ENCODE data around the gene DPRX. TPM values are rescaled to one million over a fixed set of nuclear protein-coding genes. Genes with fewer than 3 reads are reported as not detected.
A peak's percentile ranks its signal among the peaks of the same experiment; 100 is the strongest.

DPRX gene
- total RNA-seq (not detected), polyA plus RNA-seq (not detected)

DNA sequence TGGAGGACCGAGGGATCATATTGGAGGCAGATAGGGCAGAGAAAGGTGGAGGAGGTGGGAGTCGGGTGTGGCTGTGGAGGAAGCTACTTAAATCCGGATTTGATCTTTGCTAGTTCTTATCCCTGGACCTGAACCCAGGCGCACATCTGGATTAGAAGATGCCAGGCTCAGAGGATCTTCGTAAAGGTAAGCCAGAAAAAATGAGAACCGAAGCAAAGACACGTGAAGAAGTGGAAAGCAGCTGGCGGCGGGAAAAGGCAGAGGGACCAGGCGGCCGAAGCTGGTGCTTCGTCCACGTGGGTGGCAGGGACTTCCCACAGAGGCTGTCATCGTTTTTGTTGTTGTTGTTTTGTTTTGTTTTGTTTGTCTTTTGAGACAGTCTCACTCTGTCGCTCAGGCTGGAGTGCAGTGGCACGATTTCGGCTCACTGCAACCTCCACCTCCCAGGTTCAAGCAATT is at the start of gene DPRX:
Gene DPRX (plus strand): TSS at position 51 of the 459 bp plus-strand sequence. CDS start 108 bp downstream, at position 159.
- 91% methylated on average over 17 of the region's 17 CpGs for WGBS
- Histone ChIP-seq H3K4me3 (ENCODE audit: low read depth, low read length) (no peak within 1 kb of the TSS), H3K27ac (ENCODE audit: low read depth) (no peak within 1 kb of the TSS), H3K36me3 (ENCODE audit: insufficient read depth) (no peaks in the 10 kb centered on the region), H3K4me1 (ENCODE audit: insufficient read depth) (no peaks in the 10 kb centered on the region)
- DNase-seq (ENCODE audit: extremely low spot score) = no peak

DNA sequence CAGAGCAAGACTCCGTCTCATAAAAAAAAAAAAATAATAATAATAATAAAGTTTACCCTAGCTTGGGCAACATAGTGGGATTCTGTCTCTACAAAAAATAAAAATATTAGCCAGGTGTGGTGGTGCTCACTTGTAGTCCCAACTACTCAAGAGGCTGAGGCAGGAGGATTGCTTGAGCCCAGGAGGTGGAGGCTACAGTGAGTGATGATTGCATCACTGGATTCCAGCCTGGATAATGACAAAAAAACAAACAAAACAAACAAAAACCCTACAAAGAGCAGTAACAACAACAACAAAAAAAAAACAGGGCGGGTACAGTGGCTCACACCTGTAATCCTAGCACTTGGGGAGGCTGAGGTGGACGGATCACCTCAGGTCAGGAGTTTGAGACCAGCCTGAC is 48.6 kb upstream of the DPRX start:
- H3K4me1 ChIP-seq (ENCODE audit: insufficient read depth) = no peaks in the 10 kb centered on the region
- DNase-seq (ENCODE audit: extremely low spot score) = no peak
- no peaks in the 10 kb centered on the region for H3K36me3 ChIP-seq (ENCODE audit: insufficient read depth)
- no peak overlapping the region for H3K4me3 ChIP-seq (ENCODE audit: low read depth, low read length)
- no peak overlapping the region for H3K27ac ChIP-seq (ENCODE audit: low read depth)
- WGBS = 93% methylated on average over 3 of the region's 3 CpGs

DNA sequence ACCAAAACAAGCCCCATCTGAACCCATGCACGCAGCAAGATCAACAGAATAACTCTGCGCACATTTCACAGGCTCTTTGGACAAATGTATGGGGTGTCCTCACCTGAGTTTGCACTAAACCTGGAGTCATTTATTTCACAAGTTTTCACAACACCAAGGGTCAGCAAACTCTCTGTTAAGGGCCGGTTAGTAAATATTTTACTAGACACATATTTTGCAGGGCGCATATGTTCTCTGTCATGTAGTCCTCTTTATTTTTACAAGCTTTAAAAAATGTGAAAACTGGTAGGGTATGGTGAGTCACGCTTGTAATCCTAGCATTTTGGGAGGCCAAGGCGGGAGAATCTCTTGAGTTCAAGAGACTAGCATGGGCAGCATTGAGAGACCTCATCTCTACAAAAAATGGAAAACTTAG is 45.5 kb upstream of the DPRX start:
- no peak overlapping the region for H3K4me3 ChIP-seq (ENCODE audit: low read depth, low read length)
- H3K27ac ChIP-seq (ENCODE audit: low read depth) = no peak overlapping the region
- WGBS = 69% methylated on average over 6 of the region's 6 CpGs
- H3K4me1 ChIP-seq (ENCODE audit: insufficient read depth) = peaks cover 2% of the 10 kb centered on the region
- H3K36me3 ChIP-seq (ENCODE audit: insufficient read depth) = no peaks in the 10 kb centered on the region
- DNase-seq (ENCODE audit: extremely low spot score) = no peak

GRCh38 chr19:53594811-53595509 is 36.8 kb upstream of the DPRX start:
- no peak overlapping the region for H3K27ac ChIP-seq (ENCODE audit: low read depth)
- DNase-seq (ENCODE audit: extremely low spot score) = no peak
- no peaks in the 10 kb centered on the region for H3K4me1 ChIP-seq (ENCODE audit: insufficient read depth)
- no peaks in the 10 kb centered on the region for H3K36me3 ChIP-seq (ENCODE audit: insufficient read depth)
- H3K4me3 ChIP-seq (ENCODE audit: low read depth, low read length) = no peak overlapping the region
- WGBS = 60% methylated on average over 14 of the region's 14 CpGs

DNA sequence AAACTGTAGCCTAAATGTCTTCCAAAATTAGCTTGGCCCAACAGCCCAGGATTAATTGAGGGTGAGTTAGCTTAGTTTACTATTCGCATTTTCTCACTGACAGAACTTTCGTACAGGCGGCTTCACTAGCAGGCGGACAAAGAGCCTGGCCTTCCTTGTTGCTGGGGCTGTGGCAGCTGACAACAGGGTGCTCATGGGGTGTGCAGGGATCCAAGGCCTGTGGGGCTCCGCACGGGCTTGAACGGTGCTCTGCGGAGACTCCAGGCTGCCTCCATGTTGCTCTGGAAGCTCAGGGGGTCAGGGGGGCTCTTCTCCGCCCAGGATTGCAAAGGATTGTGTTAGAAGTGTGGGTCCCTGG is 36.3 kb upstream of the DPRX start:
- DNase-seq (ENCODE audit: extremely low spot score) = no peak
- H3K4me3 ChIP-seq (ENCODE audit: low read depth, low read length) = no peak overlapping the region
- H3K27ac ChIP-seq (ENCODE audit: low read depth) = no peak overlapping the region
- no peaks in the 10 kb centered on the region for H3K4me1 ChIP-seq (ENCODE audit: insufficient read depth)
- no peaks in the 10 kb centered on the region for H3K36me3 ChIP-seq (ENCODE audit: insufficient read depth)
- 66% methylated on average over 9 of the region's 9 CpGs for WGBS

- DNase-seq (ENCODE audit: extremely low spot score) = no peak
- Histone ChIP-seq H3K27ac (ENCODE audit: low read depth) (no peak overlapping the region), H3K4me1 (ENCODE audit: insufficient read depth) (no peaks in the 10 kb centered on the region), H3K36me3 (ENCODE audit: insufficient read depth) (no peaks in the 10 kb centered on the region), H3K4me3 (ENCODE audit: low read depth, low read length) (no peak overlapping the region)
- WGBS = 77% methylated on average over 9 of the region's 9 CpGs
Observed at GRCh38 chr19:53596056-53596455, 35.7 kb upstream of the DPRX start.

DNA sequence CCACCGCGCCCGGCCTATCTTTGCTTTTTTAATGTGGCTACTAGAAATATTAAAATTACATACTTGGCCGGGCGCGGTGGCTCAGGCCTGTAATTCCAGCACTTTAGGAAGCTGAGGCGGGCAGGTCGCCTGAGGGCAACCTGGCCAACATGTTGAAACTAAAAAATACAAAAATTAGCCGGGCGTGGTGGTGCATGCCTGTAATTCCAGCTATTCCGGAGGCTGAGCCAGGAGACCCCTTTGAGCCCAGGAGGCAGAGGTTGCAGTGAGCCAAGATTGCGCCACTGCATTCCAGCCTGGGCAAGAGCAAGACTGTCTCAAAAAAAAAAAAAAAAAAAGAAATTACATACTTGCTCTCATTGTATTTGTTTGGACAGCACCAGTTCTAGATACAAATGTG is 34.8 kb upstream of the DPRX start:
- 82% methylated on average over 12 of the region's 12 CpGs for WGBS
- Histone ChIP-seq H3K36me3 (ENCODE audit: insufficient read depth) (no peaks in the 10 kb centered on the region), H3K4me1 (ENCODE audit: insufficient read depth) (no peaks in the 10 kb centered on the region), H3K4me3 (ENCODE audit: low read depth, low read length) (no peak overlapping the region), H3K27ac (ENCODE audit: low read depth) (no peak overlapping the region)
- no peak for DNase-seq (ENCODE audit: extremely low spot score)

DNA sequence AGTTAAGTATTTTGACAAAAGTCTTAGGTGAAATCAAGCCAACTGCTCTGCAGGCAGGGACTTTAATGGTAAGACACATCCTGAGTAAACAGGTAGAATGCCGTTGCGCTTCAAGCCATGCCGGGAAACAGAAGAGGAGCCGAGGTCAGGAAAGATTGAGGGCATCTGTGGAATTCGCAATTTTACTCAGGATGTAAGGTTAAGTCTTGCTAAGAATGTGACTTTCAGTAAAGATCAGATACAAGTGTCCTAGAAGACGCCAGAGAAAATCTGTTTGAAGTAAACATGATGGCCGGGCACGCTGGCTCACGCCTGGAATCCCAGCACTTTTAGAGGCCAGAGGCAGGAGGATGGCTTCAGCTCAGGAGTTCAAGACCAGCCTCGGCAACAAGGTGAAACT is 33.4 kb upstream of the DPRX start:
- WGBS = 62% methylated on average over 10 of the region's 10 CpGs
- no peak overlapping the region for H3K4me3 ChIP-seq (ENCODE audit: low read depth, low read length)
- H3K4me1 ChIP-seq (ENCODE audit: insufficient read depth) = no peaks in the 10 kb centered on the region
- DNase-seq (ENCODE audit: extremely low spot score) = no peak
- no peaks in the 10 kb centered on the region for H3K36me3 ChIP-seq (ENCODE audit: insufficient read depth)
- H3K27ac ChIP-seq (ENCODE audit: low read depth) = no peak overlapping the region

DNA sequence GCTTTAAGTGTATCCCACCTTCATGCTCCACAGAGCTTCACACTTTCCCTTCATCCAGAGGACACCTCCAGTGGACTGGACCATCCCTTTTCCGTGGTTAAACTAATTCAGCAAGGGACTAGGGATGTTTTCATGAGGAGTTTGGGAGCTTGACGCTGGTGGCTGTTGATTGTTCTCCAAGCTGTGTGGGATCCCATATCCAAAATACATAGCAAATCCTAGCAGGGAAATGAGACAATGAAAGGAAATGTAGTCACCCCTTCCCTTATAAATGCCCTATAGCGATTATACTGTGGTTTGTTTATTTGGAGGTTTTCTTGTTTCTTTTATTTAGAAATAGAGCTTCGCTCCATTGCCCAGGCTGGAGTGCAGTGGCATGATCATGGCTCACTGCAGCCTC is 31.6 kb upstream of the DPRX start:
- Histone ChIP-seq H3K36me3 (ENCODE audit: insufficient read depth) (no peaks in the 10 kb centered on the region), H3K4me3 (ENCODE audit: low read depth, low read length) (no peak overlapping the region), H3K27ac (ENCODE audit: low read depth) (no peak overlapping the region), H3K4me1 (ENCODE audit: insufficient read depth) (no peaks in the 10 kb centered on the region)
- DNase-seq (ENCODE audit: extremely low spot score) = no peak
- 78% methylated on average over 4 of the region's 4 CpGs for WGBS

DNA sequence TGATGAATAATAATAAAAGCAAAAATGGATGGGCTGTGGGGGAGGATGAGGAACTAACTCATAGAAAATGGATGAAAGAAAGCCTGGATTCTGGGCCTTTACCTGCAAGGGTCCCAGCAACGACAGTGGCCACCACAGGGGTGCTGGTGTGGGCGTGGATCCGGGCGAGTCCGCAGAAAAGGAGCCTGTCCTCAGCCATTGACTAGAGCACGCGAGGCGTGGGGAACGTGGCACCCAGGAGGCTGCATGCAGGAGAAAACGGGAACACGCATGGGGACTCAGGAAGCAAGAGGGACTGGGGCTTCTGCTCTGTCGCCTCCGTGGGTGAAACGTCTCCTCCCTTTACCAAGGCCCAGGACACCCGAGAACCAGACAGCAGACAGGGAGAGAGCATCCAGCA is 25.8 kb upstream of the DPRX start:
- no peaks in the 10 kb centered on the region for H3K4me1 ChIP-seq (ENCODE audit: insufficient read depth)
- H3K36me3 ChIP-seq (ENCODE audit: insufficient read depth) = no peaks in the 10 kb centered on the region
- no peak overlapping the region for H3K4me3 ChIP-seq (ENCODE audit: low read depth, low read length)
- H3K27ac ChIP-seq (ENCODE audit: low read depth) = no peak overlapping the region
- DNase-seq (ENCODE audit: extremely low spot score) = no peak
- WGBS = 85% methylated on average over 15 of the region's 15 CpGs

GRCh38 chr19:53608381-53608780 is 23.4 kb upstream of the DPRX start:
- H3K4me3 ChIP-seq (ENCODE audit: low read depth, low read length) = no peak overlapping the region
- WGBS = 89% methylated on average over 12 of the region's 12 CpGs
- H3K36me3 ChIP-seq (ENCODE audit: insufficient read depth) = no peaks in the 10 kb centered on the region
- H3K27ac ChIP-seq (ENCODE audit: low read depth) = no peak overlapping the region
- no peaks in the 10 kb centered on the region for H3K4me1 ChIP-seq (ENCODE audit: insufficient read depth)
- DNase-seq (ENCODE audit: extremely low spot score) = no peak

GRCh38 chr19:53612762-53613526 is 18.9 kb upstream of the DPRX start:
- DNase-seq (ENCODE audit: extremely low spot score) = no peak
- Histone ChIP-seq H3K4me3 (ENCODE audit: low read depth, low read length) (no peak overlapping the region), H3K36me3 (ENCODE audit: insufficient read depth) (no peaks in the 10 kb centered on the region), H3K4me1 (ENCODE audit: insufficient read depth) (no peaks in the 10 kb centered on the region), H3K27ac (ENCODE audit: low read depth) (no peak overlapping the region)
- 42% methylated on average over 14 of the region's 14 CpGs for WGBS

DNA sequence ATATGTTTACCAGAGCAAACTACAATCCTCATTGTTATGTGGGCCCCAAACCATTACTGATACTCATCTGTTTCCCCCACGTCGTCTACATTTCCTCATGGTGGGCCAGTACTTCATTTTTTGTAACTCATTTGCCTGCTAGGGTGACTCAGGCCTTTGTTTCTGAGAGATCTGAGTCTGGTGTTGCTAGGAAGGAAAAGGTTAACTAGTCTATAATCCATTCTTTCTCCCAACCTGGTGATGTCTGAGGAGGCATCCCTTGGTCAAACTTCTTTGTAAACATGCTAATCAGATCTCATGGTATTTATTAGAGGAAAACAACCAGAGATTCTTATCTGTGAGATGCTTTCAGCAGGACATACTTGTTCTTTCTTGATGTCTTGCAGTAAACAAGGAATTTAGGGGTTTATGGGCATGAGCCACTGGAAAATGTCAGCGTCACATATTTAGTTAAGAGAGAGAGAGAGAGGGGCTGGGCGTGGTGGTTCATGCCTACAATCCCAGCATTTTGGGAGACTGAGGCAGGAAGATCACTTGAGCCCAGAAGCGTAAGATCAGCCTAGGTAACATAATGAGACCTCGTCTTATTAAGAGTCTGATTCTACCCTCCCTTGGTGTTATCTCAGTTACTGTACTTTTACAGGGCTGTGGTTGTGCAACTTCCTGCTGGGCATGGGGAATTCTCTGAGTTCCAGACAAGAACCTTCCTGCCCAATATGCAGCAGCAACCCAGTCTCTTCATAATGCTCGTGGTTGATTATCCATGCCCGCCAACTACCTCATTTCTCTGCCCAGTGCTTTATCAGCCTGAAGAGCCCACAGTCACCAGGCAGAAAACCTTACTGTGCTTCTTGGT is 9.7 kb upstream of the DPRX start:
- Histone ChIP-seq H3K4me1 (ENCODE audit: insufficient read depth) (peaks cover 1% of the 10 kb centered on the region), H3K36me3 (ENCODE audit: insufficient read depth) (no peaks in the 10 kb centered on the region), H3K27ac (ENCODE audit: low read depth) (no peak overlapping the region), H3K4me3 (ENCODE audit: low read depth, low read length) (no peak overlapping the region)
- 28% methylated on average over 8 of the region's 8 CpGs for WGBS
- peak; percentile 59 for DNase-seq (ENCODE audit: extremely low spot score)
